Fibroblast of mammary gland (primary cell): ENCODE data around the gene PINLYP.

Experiments
- DNase-seq: peaks from one replicate; pipeline ENCODE4 v3.0.0-alpha.2; 2010; ENCODE audit warnings: low read depth
- H3K4me3 ChIP-seq: 2 replicates; pipeline ENCODE4 v1.5.1; 2011; ENCODE audit warnings: low read depth, mild to moderate bottlenecking, low read length, moderate library complexity; ENCODE audit not compliant: control insufficient read depth
- CTCF ChIP-seq: conservative IDR thresholded peaks from 2 replicates; pipeline ENCODE4 v1.5.1; 2011; ENCODE audit warnings: low read depth, low read length, inconsistent platforms; ENCODE audit not compliant: control insufficient read depth, insufficient read depth

The PINLYP gene

GRCh38 chr19:43532962-43533545 lies 42.5 kb upstream of the PINLYP start, which contains the start of gene ZNF575:
TSS of gene ZNF575 (plus strand) at chr19:43533188. CDS start at chr19:43534423, 1,235 bp downstream.
- peak; percentile 95 for DNase-seq

DNA sequence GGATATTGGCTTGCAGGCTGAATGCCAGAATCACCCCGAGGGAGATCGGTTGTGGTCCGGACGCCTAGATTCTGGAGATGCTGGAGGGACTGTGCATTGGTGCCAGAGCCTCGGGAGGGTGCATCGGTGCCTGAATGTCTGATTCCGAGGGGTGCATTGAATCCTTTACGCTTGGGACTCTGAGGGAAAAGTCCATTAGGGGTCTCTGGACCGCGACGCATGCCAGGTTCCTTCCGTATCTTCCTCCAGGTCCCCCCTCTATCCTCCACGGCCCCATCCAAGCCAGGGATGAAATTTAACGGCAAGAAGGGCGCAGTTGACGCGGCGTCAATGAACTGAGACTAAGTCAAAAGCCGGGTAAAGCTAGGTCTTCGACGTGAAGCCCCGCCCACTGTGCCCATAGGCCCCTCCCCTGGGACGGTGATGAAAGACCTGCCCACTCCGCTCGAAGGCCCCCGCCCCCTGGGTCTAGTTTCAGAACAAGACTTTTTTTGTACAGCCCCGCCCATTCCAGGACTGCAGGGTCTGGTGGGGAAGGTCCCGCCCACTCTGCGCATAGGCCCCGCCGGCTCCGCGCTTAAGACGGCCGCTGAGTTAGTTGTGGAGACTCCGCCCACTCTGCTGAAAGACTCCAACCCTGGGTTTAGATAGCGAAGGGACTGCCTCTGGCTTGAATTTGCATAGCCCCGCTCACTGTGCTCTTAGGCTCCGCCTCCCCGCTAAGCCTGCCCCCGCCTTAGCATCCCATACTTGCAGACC lies 41.9 kb upstream of the PINLYP start:
- DNase-seq, result peak; percentile 99
- no peak for TF ChIP-seq CTCF
- peak overlapping the region; percentile 66 for H3K4me3 ChIP-seq

More at GRCh38 chr19:43532962-43533545, 42.5 kb upstream of the PINLYP start, which contains the start of gene ZNF575:
- TF ChIP-seq CTCF, result no peak
- peak within 1 kb of the TSS; percentile 66 for H3K4me3 ChIP-seq

GRCh38 chr19:43534305-43534815 lies 41.2 kb upstream of the PINLYP start:
- H3K4me3 ChIP-seq, result peak overlapping the region; percentile 46
- no peak for TF ChIP-seq CTCF
- no peak for DNase-seq

GRCh38 chr19:43534816-43535761 lies 40.5 kb upstream of the PINLYP start:
- H3K4me3 ChIP-seq, result peak overlapping the region; percentile 46
- peak; percentile 55 for TF ChIP-seq CTCF
- peak; percentile 60 for DNase-seq

GRCh38 chr19:43538922-43539321 lies 36.7 kb upstream of the PINLYP start:
- H3K4me3 ChIP-seq, result no peak overlapping the region
- TF ChIP-seq CTCF, result no peak

GRCh38 chr19:43540381-43540780 lies 35.2 kb upstream of the PINLYP start:
- no peak for DNase-seq
- H3K4me3 ChIP-seq, result no peak overlapping the region
- TF ChIP-seq CTCF, result no peak

More at GRCh38 chr19:43538922-43539321, 36.7 kb upstream of the PINLYP start:
- no peak for DNase-seq
